ENCODE measurements around the gene REV1. TPM values are rescaled to one million over a fixed set of nuclear protein-coding genes. Genes with fewer than 3 reads are reported as not detected.
A peak's percentile ranks its signal among the peaks of the same experiment; 100 is the strongest.

REV1 gene
- total RNA-seq, 6 experiments from 2014 or later: 17.0 to 19.2 (median 18.6) TPM

DNA sequence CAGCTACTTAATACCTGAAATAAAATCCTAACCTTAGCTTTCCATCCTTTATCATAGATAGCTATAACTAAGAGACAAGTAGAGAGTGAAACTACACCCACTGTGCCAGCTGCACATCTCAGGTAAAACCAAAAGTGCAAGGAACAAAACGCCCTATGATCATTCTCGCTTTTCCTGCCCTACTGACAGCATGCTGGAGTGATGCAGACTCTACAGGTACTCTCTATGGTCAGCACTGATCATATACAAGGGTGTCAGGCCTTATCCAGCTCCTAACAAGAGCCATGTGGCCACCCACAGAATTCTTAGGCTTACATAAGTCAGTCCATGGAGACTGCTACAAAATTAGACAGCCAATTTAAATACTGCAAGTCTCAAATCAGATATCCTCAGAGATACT lies 45.6 kb downstream of the REV1 start:
- TF ChIP-seq, protein P1, sequence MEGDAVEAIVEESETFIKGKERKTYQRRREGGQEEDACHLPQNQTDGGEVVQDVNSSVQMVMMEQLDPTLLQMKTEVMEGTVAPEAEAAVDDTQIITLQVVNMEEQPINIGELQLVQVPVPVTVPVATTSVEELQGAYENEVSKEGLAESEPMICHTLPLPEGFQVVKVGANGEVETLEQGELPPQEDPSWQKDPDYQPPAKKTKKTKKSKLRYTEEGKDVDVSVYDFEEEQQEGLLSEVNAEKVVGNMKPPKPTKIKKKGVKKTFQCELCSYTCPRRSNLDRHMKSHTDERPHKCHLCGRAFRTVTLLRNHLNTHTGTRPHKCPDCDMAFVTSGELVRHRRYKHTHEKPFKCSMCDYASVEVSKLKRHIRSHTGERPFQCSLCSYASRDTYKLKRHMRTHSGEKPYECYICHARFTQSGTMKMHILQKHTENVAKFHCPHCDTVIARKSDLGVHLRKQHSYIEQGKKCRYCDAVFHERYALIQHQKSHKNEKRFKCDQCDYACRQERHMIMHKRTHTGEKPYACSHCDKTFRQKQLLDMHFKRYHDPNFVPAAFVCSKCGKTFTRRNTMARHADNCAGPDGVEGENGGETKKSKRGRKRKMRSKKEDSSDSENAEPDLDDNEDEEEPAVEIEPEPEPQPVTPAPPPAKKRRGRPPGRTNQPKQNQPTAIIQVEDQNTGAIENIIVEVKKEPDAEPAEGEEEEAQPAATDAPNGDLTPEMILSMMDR (IDR thresholded peaks at IDR 0.05): no peak
- H3K9me3 Mint-ChIP-seq: no peaks in the 10 kb centered on the region
- no peak for DNase-seq
- H3K27me3 Mint-ChIP-seq (ENCODE audit: insufficient read depth): no peaks in the 10 kb centered on the region
- no peak overlapping the region for H3K27ac Mint-ChIP-seq
- H3K4me1 Mint-ChIP-seq (ENCODE audit: low read depth): peaks cover 20% of the 10 kb centered on the region
- no peak overlapping the region for H3K4me3 Mint-ChIP-seq
- H3K36me3 Mint-ChIP-seq (ENCODE audit: low read depth): peaks cover 25% of the 10 kb centered on the region

DNA sequence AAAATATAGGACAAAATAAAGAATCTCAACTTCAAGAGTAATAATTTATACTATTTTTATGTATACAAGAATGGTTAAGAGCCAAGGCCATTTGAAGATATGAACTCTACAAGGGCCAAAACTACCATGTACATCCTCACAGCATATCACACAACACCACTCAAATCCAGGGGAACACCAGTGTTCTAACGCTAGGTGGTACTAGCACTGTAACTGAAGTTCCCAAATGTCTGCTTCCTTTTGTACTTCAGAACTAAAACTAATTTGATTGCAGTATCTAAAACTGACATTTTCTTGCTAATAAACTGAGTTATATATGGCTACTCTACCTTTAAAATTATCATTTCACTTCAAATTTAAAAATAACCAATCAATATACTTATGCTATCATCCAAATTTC lies 47.0 kb downstream of the REV1 start:
- H3K27me3 Mint-ChIP-seq (ENCODE audit: insufficient read depth): no peaks in the 10 kb centered on the region
- H3K4me3 Mint-ChIP-seq: no peak overlapping the region
- no peak overlapping the region for H3K27ac Mint-ChIP-seq
- TF ChIP-seq, protein P1 (IDR thresholded peaks at IDR 0.05): no peak
- DNase-seq: no peak
- H3K9me3 Mint-ChIP-seq: no peaks in the 10 kb centered on the region
- H3K4me1 Mint-ChIP-seq (ENCODE audit: low read depth): peaks cover 10% of the 10 kb centered on the region
- H3K36me3 Mint-ChIP-seq (ENCODE audit: low read depth): peaks cover 21% of the 10 kb centered on the region

DNA sequence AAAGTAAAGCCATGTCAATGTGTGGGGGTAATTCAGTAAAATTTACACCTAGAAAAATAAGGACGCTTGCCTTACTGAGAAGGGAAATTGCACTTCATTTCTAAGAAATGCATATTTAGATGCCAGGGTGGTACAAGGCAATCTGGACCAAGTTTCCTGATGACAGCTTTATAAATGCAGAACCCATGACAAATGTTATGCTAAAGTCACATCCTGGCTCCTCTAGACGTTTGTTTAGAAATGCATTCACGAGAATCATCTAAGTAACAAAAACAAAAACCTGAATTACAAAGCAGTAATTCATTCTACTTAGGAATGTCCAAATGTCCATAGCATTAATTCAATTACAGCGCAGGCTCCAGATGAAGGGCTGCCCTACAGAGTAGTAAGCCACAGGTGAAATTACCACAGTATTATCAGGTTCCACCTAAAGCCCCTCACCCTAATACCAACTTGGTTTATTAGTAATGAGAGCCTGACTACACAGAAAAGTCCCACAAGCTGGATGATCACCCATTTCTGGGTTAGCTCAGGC lies 49.8 kb downstream of the REV1 start:
- Mint-ChIP-seq H3K4me3 (no peak overlapping the region), H3K27ac (0 out of 2 replicates have a peak overlapping the region, but pooled peaks have one; percentile 4), H3K36me3 (ENCODE audit: low read depth) (peaks cover 10% of the 10 kb centered on the region), H3K9me3 (no peaks in the 10 kb centered on the region), H3K27me3 (ENCODE audit: insufficient read depth) (peaks cover 3% of the 10 kb centered on the region; the same call in 1 of the 2 replicates), H3K4me1 (ENCODE audit: low read depth) (peaks cover 3% of the 10 kb centered on the region)
- TF ChIP-seq, protein P1 (IDR thresholded peaks at IDR 0.05): no peak
- DNase-seq: no peak

DNA sequence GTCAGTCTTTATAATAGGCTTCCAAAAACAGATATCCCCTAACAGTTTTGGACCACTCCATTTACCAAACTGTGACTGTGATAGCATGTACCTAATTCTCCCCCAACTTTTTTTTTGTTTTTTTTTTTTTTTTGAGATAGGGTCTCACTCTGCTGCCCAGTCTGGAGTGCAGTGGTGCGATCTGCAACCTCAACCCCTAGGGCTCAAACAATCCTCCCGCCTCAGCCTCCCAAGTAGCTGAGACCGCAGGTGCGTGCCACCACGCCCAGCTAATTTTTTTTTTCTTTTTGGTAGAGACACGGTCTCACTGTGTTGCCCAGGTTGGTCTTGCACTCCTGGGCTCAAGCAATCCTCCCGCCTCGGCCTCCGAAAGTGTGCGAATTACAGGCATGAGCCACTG lies 52.9 kb downstream of the REV1 start:
- H3K4me1 Mint-ChIP-seq (ENCODE audit: low read depth): peaks cover 20% of the 10 kb centered on the region
- TF ChIP-seq, protein P1 (IDR thresholded peaks at IDR 0.05): no peak
- peaks cover 18% of the 10 kb centered on the region for H3K36me3 Mint-ChIP-seq (ENCODE audit: low read depth)
- H3K9me3 Mint-ChIP-seq: no peaks in the 10 kb centered on the region
- H3K4me3 Mint-ChIP-seq: no peak overlapping the region
- no peak overlapping the region for H3K27ac Mint-ChIP-seq
- no peak for DNase-seq
- peaks cover 3% of the 10 kb centered on the region; the same call in 1 of the 2 replicates for H3K27me3 Mint-ChIP-seq (ENCODE audit: insufficient read depth)

DNA sequence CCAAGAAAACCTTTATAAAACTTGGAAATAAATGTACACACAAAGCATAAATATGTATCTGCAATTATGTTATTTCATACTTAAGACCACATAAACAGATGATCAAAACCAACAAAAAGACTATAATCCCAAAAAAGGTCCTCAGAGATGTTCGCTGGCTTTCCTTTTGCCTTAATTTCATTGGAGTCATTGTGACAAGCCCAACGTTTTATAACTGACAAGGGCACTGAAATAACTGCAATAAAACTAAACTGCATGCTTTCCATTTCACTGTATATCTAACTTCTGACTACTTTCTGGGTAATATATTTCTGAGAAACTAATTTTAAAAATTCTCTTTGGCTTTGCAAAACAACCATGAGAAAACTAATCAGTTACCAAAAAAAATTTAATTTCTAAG lies 56.5 kb downstream of the REV1 start:
- Mint-ChIP-seq H3K27ac (no peak overlapping the region), H3K27me3 (ENCODE audit: insufficient read depth) (peaks cover 3% of the 10 kb centered on the region), H3K36me3 (ENCODE audit: low read depth) (peaks cover 25% of the 10 kb centered on the region), H3K4me1 (ENCODE audit: low read depth) (peaks cover 39% of the 10 kb centered on the region), H3K4me3 (no peak overlapping the region), H3K9me3 (no peaks in the 10 kb centered on the region)
- no peak for DNase-seq
- TF ChIP-seq, protein P1 (IDR thresholded peaks at IDR 0.05): no peak
